Measurements from ENCODE around the gene RASSF8. TPM values are rescaled to one million over a fixed set of nuclear protein-coding genes. Genes with fewer than 3 reads are reported as not detected.

Gene RASSF8
- total and polyA plus RNA-seq, 2 experiments from 2014 or later = 11.5 to 30.6 TPM

GRCh38 chr12:26054383-26054782 is 95.9 kb downstream of the RASSF8 start:
- DNase-seq (ENCODE audit: low spot score) (peak; percentile 52), ATAC-seq (peak; percentile 68)
- no peaks in the 10 kb centered on the region for H3K27me3 ChIP-seq (ENCODE audit: insufficient read depth)
- Mint-ChIP-seq H3K4me3 (no peak overlapping the region), H3K27ac (peak overlapping the region; percentile 39), H3K27me3 (ENCODE audit: insufficient read depth, low read depth, poor library complexity) (no peaks in the 10 kb centered on the region), H3K9me3 (no peaks in the 10 kb centered on the region), H3K4me1 (peaks cover 7% of the 10 kb centered on the region; the same call in 2 of the 3 replicates), H3K36me3 (ENCODE audit: low read depth) (peaks cover 12% of the 10 kb centered on the region)
- no peak overlapping the region for H3K4me3 ChIP-seq
- H3K4me1 ChIP-seq (ENCODE audit: insufficient read depth) = peaks cover 4% of the 10 kb centered on the region
- no peaks in the 10 kb centered on the region for H3K9me2 ChIP-seq (ENCODE audit: insufficient read depth)
- H2AFZ ChIP-seq = no peak overlapping the region
- no peaks in the 10 kb centered on the region for H4K20me1 ChIP-seq (replicated peaks; ENCODE audit: insufficient read depth)
- no peaks in the 10 kb centered on the region for H3F3A ChIP-seq (replicated peaks; ENCODE audit: low read depth)
- H3K36me3 ChIP-seq (ENCODE audit: insufficient read depth) = no peaks in the 10 kb centered on the region
- H3K79me2 ChIP-seq (replicated peaks; ENCODE audit: insufficient read depth) = peaks cover 31% of the 10 kb centered on the region
- TF ChIP-seq ETS1 (IDR thresholded peaks at IDR 0.05) = no peak
- no peak for TF ChIP-seq ZNF462 (CRISPR knock-in tag; IDR thresholded peaks at IDR 0.05)
- TF ChIP-seq ZNF114 (CRISPR knock-in tag; IDR thresholded peaks at IDR 0.05) = no peak
- TF ChIP-seq REST (IDR thresholded peaks at IDR 0.05; ENCODE audit: unreplicated experiment) = no peak
- no peak for TF ChIP-seq ZNF331 (CRISPR knock-in tag; IDR thresholded peaks at IDR 0.05; ENCODE audit: low read depth)
- TF ChIP-seq NANOG (IDR thresholded peaks at IDR 0.05; ENCODE audit: borderline replicate concordance) = no peak
- TF ChIP-seq EZH2 (IDR thresholded peaks at IDR 0.05; ENCODE audit: low read depth, unreplicated experiment) = no peak
- H3K27ac ChIP-seq (ENCODE audit: low read depth) = no peak overlapping the region
- no peak overlapping the region for H3K4me2 ChIP-seq
